Neuronal stem cell (in vitro differentiated cells): ENCODE measurements around the gene OXCT1.

Source experiments
- DNase-seq: peaks from one replicate; pipeline ENCODE4 v3.0.0-alpha.2; 2013; ENCODE audit warnings: low spot score
- H2AFZ ChIP-seq: one replicate; pipeline ENCODE4 v1.6.1; 2013; ENCODE audit warnings: mild to moderate bottlenecking, low read length, inconsistent platforms
- H2AK5ac ChIP-seq: 2 replicates; pipeline ENCODE4 v1.6.1; 2013; ENCODE audit warnings: low read depth, mild to moderate bottlenecking, inconsistent platforms, low read length, moderate library complexity, mixed read lengths
- H2BK120ac ChIP-seq: 2 replicates; pipeline ENCODE4 v1.6.1; 2013; ENCODE audit warnings: low read depth, mild to moderate bottlenecking, inconsistent platforms, low read length, moderate library complexity, mixed read lengths
- H2BK12ac ChIP-seq: one replicate; pipeline ENCODE4 v1.6.1; 2013; ENCODE audit warnings: low read length, inconsistent platforms
- H2BK15ac ChIP-seq: 2 replicates; pipeline ENCODE4 v1.6.1; 2013; ENCODE audit warnings: mild to moderate bottlenecking, low read length, inconsistent platforms, mixed read lengths
- H2BK5ac ChIP-seq: one replicate; pipeline ENCODE4 v1.6.1; 2013; ENCODE audit warnings: inconsistent platforms, mild to moderate bottlenecking, low read length, moderate library complexity
- H3K14ac ChIP-seq: one replicate; pipeline ENCODE4 v1.6.1; 2013; ENCODE audit warnings: low read length, inconsistent platforms
- H3K18ac ChIP-seq: 2 replicates; pipeline ENCODE4 v1.6.1; 2013; ENCODE audit warnings: low read length, inconsistent platforms
- H3K23ac ChIP-seq: 2 replicates; pipeline ENCODE4 v1.6.1; 2013; ENCODE audit warnings: low read depth, mild to moderate bottlenecking, mixed read lengths, low read length, inconsistent platforms; ENCODE audit not compliant: poor library complexity
- H3K27ac ChIP-seq: replicated peaks from 3 replicates; pipeline ENCODE4 v1.5.1; 2013; ENCODE audit warnings: low read length, inconsistent platforms
- H3K27me3 ChIP-seq, 3 experiments: 2 replicates each; pipeline ENCODE4 v1.6.1; 2013; ENCODE audit warnings: low read length in 3 of 3, mild to moderate bottlenecking in 2 of 3, inconsistent platforms in 1 of 3, low read depth in 1 of 3, mixed read lengths in 1 of 3, moderate library complexity in 1 of 3; ENCODE audit not compliant: control insufficient read depth in 3 of 3, insufficient read depth in 3 of 3
- H3K36me3 ChIP-seq, 2 donors: replicated peaks in 1 of 2; 2 replicates each; pipeline ENCODE4 v1.6.1; 2013; ENCODE audit warnings: low read length in 2 of 2; ENCODE audit not compliant: control insufficient read depth in 2 of 2, insufficient read depth in 2 of 2
- H3K4ac ChIP-seq: 2 replicates; pipeline ENCODE4 v1.6.1; 2013; ENCODE audit warnings: inconsistent platforms, mild to moderate bottlenecking, low read length, moderate library complexity
- H3K4me1 ChIP-seq, 2 donors: 1 replicate in 1 of 2; 2 replicates in 1 of 2; pipeline ENCODE4 v1.6.1; 2013; ENCODE audit warnings: low read length in 2 of 2, low read depth in 1 of 2; ENCODE audit not compliant: control insufficient read depth in 2 of 2, insufficient read depth in 1 of 2
- H3K4me2 ChIP-seq: one replicate; pipeline ENCODE4 v1.6.1; 2013; ENCODE audit warnings: mild to moderate bottlenecking, low read length, inconsistent platforms; ENCODE audit not compliant: insufficient read depth, poor library complexity, severe bottlenecking
- H3K4me3 ChIP-seq, 2 donors: 2 replicates each; pipeline ENCODE4 v1.5.1; 2013; ENCODE audit warnings: low read length in 2 of 2, mild to moderate bottlenecking in 2 of 2, inconsistent platforms in 1 of 2, moderate library complexity in 1 of 2
- H3K79me1 ChIP-seq: one replicate; pipeline ENCODE4 v1.6.1; 2013; ENCODE audit warnings: low read depth, mild to moderate bottlenecking, inconsistent platforms, low read length, moderate library complexity
- H3K9ac ChIP-seq: one replicate; pipeline ENCODE4 v1.6.1; 2013; ENCODE audit warnings: mild to moderate bottlenecking, low read depth, low read length, inconsistent platforms; ENCODE audit not compliant: poor library complexity
- H3K9me3 ChIP-seq, 2 donors: replicated peaks in 1 of 2; 2 replicates each; pipeline versions ENCODE3 to v1.6.1; 2013; ENCODE audit warnings: low read length in 2 of 2, mild to moderate bottlenecking in 2 of 2, inconsistent platforms in 1 of 2, low read depth in 1 of 2, mixed read lengths in 1 of 2, moderate library complexity in 1 of 2; ENCODE audit not compliant: control insufficient read depth in 2 of 2, insufficient read depth in 1 of 2
- H4K8ac ChIP-seq: one replicate; pipeline ENCODE4 v1.6.1; 2013; ENCODE audit warnings: low read depth, mild to moderate bottlenecking, inconsistent platforms, low read length, moderate library complexity
- H4K91ac ChIP-seq: one replicate; pipeline ENCODE4 v1.6.1; 2013; ENCODE audit warnings: low read length, low read depth, mild to moderate bottlenecking, inconsistent platforms; ENCODE audit not compliant: poor library complexity
- WGBS, 2 donors: extraction: QIAGEN DNeasy Blood & Tissue Kit; methylation state at CpG; one replicate each; pipeline ENCODE4 v1.1.7; 2013; ENCODE audit warnings: missing lambda C conversion rate in 2 of 2, mixed read lengths in 1 of 2; ENCODE audit not compliant: insufficient read length in 2 of 2, insufficient replicate concordance in 1 of 2; ENCODE audit errors: extremely low coverage in 2 of 2; 5-methylcytosine and 5-hydroxymethylcytosine counted together

Gene OXCT1

DNA sequence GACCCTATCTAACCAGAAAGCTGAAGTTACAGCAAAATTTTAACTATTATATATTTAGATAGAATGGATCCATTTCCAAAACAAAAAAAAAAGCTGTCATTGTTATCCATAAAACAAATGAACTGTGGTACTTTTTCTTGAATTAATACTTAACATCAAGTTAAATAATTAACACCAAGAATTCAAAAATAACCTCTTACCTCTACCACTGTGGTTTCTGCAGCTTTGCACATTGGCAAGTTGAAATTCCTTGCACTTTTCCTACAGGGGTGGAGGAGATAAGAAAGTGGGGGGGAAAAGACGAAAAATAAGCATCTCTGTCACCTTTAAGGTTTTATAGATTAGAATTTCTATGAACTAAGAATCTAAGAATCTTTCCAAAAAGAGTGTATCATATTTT lies 30.0 kb downstream of the OXCT1 start:
- Histone ChIP-seq H4K8ac (no peak overlapping the region), H2AK5ac (no peak overlapping the region), H2BK12ac (no peak overlapping the region), H2BK5ac (no peak overlapping the region), H3K9ac (no peak overlapping the region), H3K27ac (no peak overlapping the region), H3K14ac (no peak overlapping the region), H3K23ac (no peak overlapping the region), H3K4me3 (no peak overlapping the region), H3K27me3 (no peaks in the 10 kb centered on the region), H2BK120ac (no peak overlapping the region), H4K91ac (no peak overlapping the region), H3K4me2 (no peak overlapping the region), H3K4me1 (peaks cover 4 to 9% of the 10 kb centered on the region in 2 donors), H3K18ac (no peak overlapping the region), H3K4ac (no peak overlapping the region), H3K79me1 (no peaks in the 10 kb centered on the region), H2AFZ (no peak overlapping the region), H3K9me3 (no peaks in the 10 kb centered on the region), H2BK15ac (no peak overlapping the region), H3K36me3 (peaks cover 0 to 24% of the 10 kb centered on the region in 2 donors)
- DNase-seq = no peak
- WGBS, 2 donors = no CpG with 5 or more reads among the region's 1 CpG

DNA sequence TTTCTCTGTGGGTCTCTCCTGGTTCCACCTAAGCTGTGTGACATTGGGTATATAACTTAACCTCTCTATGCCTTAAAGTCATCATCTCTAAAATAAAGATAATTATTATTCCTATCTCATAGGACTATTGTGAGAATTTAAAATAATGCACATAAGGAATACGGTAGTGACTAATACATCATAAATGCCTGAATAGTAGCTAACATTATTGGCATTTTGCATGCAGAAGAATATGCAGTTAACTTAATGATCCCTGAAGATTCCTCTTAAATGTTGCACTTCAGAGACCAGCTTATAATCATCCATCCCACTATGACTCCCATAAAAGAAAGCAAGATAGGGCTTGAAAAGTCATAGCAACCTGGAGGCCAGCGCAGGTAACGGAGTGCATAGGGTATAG lies 32.4 kb downstream of the OXCT1 start:
- Histone ChIP-seq H2AK5ac (no peak overlapping the region), H2BK120ac (no peak overlapping the region), H3K4me1 (peaks cover 4 to 9% of the 10 kb centered on the region in 2 donors), H4K91ac (no peak overlapping the region), H2BK5ac (no peak overlapping the region), H3K9me3 (peaks cover 0 to under 1% of the 10 kb centered on the region in 2 donors), H3K4me3 (no peak overlapping the region), H2BK12ac (no peak overlapping the region), H3K9ac (no peak overlapping the region), H2BK15ac (no peak overlapping the region), H3K14ac (no peak overlapping the region), H3K27ac (no peak overlapping the region), H3K79me1 (no peaks in the 10 kb centered on the region), H3K4ac (no peak overlapping the region), H3K4me2 (no peak overlapping the region), H3K36me3 (peaks cover 0 to 31% of the 10 kb centered on the region in 2 donors), H3K23ac (no peak overlapping the region), H4K8ac (no peak overlapping the region), H3K27me3 (no peaks in the 10 kb centered on the region), H3K18ac (no peak overlapping the region), H2AFZ (no peak overlapping the region)
- WGBS, 2 donors = no CpG with 5 or more reads among the region's 3 CpGs
- no peak for DNase-seq

DNA sequence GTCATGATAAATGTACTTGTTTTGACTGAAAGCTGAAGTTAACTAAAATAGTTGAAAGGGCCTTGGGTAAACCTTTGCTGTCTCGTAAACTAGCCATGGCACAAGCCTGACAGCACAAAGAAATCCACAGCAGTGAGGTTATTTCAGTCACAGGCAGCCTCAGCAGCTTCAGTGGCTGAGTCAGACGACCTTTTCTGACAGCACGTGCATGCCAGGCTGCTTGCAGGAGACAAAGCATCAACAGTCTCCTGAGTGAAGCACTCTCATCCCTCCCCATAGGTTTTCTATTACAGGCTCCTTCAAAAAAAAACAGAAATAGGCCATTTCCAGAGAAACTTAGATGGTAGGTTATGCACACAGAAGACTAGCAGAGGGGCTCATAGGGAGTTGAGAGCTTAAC lies 34.6 kb downstream of the OXCT1 start:
- no peak overlapping the region for H3K18ac ChIP-seq
- peak; percentile 18 for DNase-seq
- WGBS, 2 donors = no CpG with 5 or more reads among the region's 3 CpGs
- no peak overlapping the region for H2AK5ac ChIP-seq
- no peak overlapping the region for H3K14ac ChIP-seq
- H4K91ac ChIP-seq = no peak overlapping the region
- H2AFZ ChIP-seq = peak overlapping the region; percentile 77
- H3K4me1 ChIP-seq = peaks cover 4 to 9% of the 10 kb centered on the region in 2 donors
- H2BK120ac ChIP-seq = no peak overlapping the region
- no peak overlapping the region for H3K9ac ChIP-seq
- no peak overlapping the region for H4K8ac ChIP-seq
- H3K27ac ChIP-seq = no peak overlapping the region
- no peak overlapping the region for H2BK12ac ChIP-seq
- H2BK5ac ChIP-seq = no peak overlapping the region
- no peaks in the 10 kb centered on the region for H3K79me1 ChIP-seq
- H3K4me2 ChIP-seq = no peak overlapping the region
- peaks cover 0 to 2% of the 10 kb centered on the region in 2 donors for H3K9me3 ChIP-seq
- H3K4ac ChIP-seq = no peak overlapping the region
- peaks cover 2 to 34% of the 10 kb centered on the region in 2 donors for H3K36me3 ChIP-seq
- H3K23ac ChIP-seq = no peak overlapping the region
- H3K4me3 ChIP-seq = no peak overlapping the region
- no peak overlapping the region for H2BK15ac ChIP-seq
- H3K27me3 ChIP-seq = no peaks in the 10 kb centered on the region

DNA sequence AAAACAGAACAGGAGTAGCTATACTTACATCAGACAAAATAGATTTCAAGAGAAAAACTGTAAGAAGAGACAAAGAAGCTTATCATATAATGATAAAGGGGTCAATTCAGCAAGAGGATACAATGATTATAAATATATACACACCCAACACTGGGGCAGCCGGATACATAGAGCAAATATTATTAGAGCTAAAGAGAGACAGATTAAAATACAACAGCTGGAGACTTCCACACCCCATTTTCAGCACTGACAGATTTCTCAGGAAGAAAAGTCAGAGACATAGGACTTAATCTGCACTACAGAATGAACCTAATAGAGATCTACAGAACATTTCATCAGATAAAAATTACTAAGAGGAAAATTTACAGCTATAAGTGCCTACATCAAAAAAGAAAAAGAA lies 35.7 kb downstream of the OXCT1 start:
- Histone ChIP-seq H2BK15ac (no peak overlapping the region), H2AFZ (no peak overlapping the region), H3K27me3 (no peaks in the 10 kb centered on the region), H3K4me1 (peaks cover 4 to 9% of the 10 kb centered on the region in 2 donors), H2BK5ac (no peak overlapping the region), H3K4me3 (no peak overlapping the region), H3K23ac (no peak overlapping the region), H3K9me3 (peaks cover 0 to 2% of the 10 kb centered on the region in 2 donors), H3K9ac (no peak overlapping the region), H2BK12ac (no peak overlapping the region), H2AK5ac (no peak overlapping the region), H3K36me3 (peaks cover 2 to 41% of the 10 kb centered on the region in 2 donors), H3K27ac (no peak overlapping the region), H3K4ac (no peak overlapping the region), H3K79me1 (no peaks in the 10 kb centered on the region), H3K14ac (no peak overlapping the region), H4K8ac (no peak overlapping the region), H4K91ac (no peak overlapping the region), H2BK120ac (no peak overlapping the region), H3K18ac (no peak overlapping the region), H3K4me2 (no peak overlapping the region)
- DNase-seq = no peak
- no CpG with 5 or more reads among the region's 1 CpG for WGBS, 2 donors
